ENCODE data around the gene LTBP1.
A peak's percentile ranks its signal among the peaks of the same experiment; 100 is the strongest.

LTBP1 gene

GRCh38 chr2:33277002-33277426 lies 330.3 kb downstream of the LTBP1 start:
- DNase-seq, result no peak

- DNase-seq, result no peak
Measured at GRCh38 chr2:33278245-33278943, 331.6 kb downstream of the LTBP1 start.

GRCh38 chr2:33284287-33284686 lies 337.5 kb downstream of the LTBP1 start:
- no peak for DNase-seq

DNA sequence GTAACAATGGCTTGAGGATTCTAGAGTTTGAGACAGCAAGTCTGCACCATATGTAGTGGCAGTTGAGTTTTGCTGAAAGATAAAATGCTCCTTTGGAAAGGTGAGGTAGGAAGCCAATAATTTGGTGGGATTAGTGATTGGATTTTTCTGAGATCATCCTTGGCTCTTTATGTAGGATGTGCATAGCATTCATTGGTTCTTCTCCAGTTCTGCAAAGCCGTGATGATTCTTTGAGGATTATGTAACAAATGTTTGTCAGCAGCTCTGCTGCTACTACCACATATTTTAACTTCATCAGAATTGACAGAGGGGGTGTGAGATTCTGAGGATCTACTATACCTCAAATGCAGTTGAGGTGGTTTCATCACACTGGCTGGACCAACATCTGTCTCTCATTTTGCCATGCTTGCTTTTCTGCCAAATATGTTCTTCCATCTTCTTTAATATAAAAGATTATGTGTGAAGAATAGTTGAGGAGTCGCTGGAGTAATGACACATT lies 340.8 kb downstream of the LTBP1 start:
- no peak for DNase-seq

DNA sequence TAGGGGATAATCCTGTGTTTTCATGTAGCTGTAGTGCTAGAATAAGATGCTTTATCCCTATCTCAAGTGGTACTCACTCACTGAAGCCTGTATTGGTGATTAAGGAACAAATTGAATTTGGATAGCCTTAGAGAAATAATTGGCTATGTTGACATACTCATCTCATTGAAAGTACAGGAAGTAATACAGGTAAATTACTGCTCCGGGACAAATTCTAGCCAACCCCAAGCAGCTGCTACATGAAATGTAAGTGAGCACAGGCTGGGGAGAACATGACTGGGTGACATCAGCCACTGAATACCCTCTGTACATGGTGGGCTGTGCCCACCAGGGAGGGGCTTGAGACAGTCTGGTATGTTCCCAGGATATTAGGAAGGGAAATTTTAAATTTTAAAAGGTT lies 341.3 kb downstream of the LTBP1 start:
- peak; percentile 9 for DNase-seq

DNA sequence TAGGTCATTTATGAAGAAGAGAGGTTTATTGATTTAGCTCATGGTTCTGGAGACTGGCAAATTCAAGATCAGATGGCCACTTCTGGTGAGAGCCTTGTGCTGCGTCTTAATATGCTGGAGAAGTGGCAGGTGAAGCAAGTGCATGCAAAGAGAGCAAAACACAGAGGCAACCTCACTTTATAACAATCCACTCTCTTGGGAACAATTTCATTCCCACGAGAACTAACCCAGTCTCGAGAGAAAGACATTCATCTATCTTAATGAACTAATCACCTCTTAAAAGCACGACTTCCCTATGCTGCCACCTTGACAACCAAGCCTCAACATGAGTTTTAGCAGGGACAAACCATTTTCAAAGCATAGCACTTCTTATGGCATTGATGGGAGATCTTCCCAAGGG lies 343.2 kb downstream of the LTBP1 start:
- DNase-seq, result no peak

DNA sequence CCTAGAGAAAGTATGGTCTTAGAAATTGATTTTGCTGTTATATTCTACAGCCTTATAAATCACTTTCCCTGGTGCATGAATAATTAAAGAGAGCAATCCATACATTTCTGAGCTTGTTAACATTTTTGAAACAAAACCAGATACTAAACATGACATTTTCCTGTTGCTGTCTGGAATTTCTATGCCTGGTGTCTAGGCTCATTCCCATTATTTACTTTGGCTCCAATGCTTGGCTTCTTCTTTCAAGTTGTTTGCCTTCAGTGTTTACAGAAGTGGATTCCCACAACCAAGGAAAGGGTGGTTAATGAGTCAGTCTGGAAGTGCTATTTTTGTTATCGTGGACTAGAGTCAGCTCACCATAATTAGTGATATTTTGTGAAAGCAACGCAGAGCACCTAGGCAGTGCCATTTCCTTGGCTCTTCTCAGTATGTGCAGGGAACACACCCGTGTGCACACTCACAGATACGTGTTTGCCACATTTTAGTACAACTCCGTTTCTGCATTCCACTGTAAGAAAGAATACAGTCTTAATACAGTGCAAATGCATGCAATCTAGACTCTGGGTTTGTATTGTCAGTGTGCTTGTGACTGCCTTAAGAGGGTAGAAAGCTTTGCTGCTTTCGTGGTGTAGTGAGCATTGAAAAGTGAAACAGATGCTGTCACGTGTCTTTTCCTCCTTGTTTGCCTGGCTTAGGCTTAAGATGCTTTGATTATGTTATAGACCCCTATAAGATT lies 344.7 kb downstream of the LTBP1 start:
- peak; percentile 71 for DNase-seq

- DNase-seq, result no peak
Measured at GRCh38 chr2:33292063-33292462, 345.3 kb downstream of the LTBP1 start.

GRCh38 chr2:33292981-33293595 lies 346.3 kb downstream of the LTBP1 start:
- DNase-seq, result no peak

- DNase-seq, result no peak
Measured at GRCh38 chr2:33298233-33298632, 351.5 kb downstream of the LTBP1 start.

- DNase-seq, result no peak
Measured at GRCh38 chr2:33301355-33301754, 354.6 kb downstream of the LTBP1 start.

DNA sequence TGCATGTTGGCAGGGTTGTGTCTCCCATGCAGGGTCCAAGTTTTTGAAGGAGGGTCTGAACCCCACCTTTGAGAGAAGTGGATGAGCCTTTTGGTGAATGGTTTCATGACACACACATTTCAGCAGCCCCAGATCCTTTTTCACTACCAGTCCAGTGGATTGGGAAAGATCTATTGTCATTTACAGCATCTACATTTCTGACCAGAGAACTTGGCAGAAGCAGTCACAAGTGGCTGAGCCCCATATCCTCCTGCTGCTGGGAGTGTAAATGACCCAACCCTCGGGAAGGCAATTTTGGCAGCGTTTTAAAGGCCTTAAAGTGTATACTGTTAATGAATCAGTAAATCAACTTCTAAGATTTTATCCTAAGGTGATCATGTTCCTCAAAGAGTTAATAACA lies 355.6 kb downstream of the LTBP1 start:
- no peak for DNase-seq

- no peak for DNase-seq
Measured at GRCh38 chr2:33304032-33304864, 357.5 kb downstream of the LTBP1 start.

DNA sequence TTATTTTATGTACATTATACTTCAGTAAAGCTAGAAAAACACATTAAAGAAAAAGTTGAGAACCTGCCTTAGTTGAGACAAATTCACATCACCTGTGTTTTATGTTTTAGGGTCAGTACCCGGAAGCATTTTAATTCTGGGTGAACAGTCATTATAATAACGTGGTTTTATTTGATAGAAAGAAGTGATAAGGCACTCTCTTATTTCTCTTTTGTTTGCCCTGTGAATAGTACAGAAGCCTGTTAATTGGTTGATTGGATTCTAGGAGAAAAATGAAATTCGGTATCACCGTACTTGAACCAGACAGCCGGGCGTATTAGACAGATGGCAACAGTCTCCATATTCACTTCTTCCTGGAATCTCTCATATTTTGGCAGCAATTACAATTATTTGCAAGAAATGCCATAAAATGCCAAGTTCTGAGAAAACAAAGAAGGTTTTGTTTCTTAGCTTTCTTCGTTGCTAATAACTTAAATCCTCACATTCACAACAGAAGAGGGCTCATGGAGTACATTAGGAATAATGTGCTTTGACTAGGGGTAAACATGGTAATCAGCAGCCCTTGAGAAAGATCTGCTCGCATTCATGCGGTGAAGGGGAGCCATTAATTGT lies 361.0 kb downstream of the LTBP1 start:
- no peak for DNase-seq

- no peak for DNase-seq
Measured at GRCh38 chr2:33312355-33312754, 365.6 kb downstream of the LTBP1 start.

DNA sequence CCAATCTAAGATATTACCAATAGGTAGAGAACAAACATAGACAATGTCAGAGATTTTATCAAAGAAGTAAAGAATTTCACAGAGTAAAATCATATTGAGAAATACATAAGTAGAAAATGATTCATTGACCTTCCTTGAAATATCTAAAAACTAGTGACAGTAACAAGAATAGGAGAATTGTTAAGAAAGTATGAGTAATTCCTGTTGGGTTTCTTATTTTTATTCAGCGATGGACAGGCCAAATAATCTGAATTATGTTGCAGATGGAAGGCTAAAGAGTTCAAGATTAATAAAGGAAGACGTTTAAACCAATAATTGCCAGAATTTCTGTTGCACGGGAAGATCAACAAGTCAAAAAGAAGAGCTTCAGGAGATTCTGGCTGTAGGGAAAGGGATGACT lies 366.3 kb downstream of the LTBP1 start:
- DNase-seq, result no peak

- no peak for DNase-seq
Measured at GRCh38 chr2:33314541-33314940, 367.8 kb downstream of the LTBP1 start.

DNA sequence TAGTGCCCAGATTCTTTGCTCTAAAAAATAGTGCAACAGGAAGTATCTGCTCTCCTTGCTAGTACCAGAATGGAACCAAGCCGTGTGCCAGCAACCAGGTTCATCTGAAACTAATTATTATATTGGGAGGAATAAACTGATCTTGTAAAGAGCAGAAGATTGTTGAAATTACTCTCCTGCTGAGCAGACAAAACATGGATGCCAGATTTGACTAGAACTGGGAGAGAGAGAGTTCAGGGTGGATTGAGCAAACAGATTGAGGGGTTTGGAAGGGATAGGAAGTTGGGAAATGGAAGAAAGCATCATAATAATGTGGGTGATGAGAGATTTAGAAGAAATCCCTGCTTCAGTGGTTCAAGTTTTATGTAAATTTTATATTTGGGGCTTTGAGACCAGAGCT lies 369.6 kb downstream of the LTBP1 start:
- no peak for DNase-seq

GRCh38 chr2:33317369-33318007 lies 370.7 kb downstream of the LTBP1 start:
- no peak for DNase-seq

GRCh38 chr2:33318456-33318855 lies 371.7 kb downstream of the LTBP1 start:
- no peak for DNase-seq

GRCh38 chr2:33320573-33320972 lies 373.8 kb downstream of the LTBP1 start:
- no peak for DNase-seq

GRCh38 chr2:33321236-33321771 lies 374.6 kb downstream of the LTBP1 start:
- DNase-seq, result no peak
